HepG2 (cell line): ENCODE measurements around the gene MAP2K1. TPM values are rescaled to one million over a fixed set of nuclear protein-coding genes. Genes with fewer than 3 reads are reported as not detected.

Source experiments
- ATF7-NPFF ChIP-seq: sonication (generic); formaldehyde crosslinking; IDR thresholded peaks from 2 replicates; pipeline ENCODE4 v1.8.1; 2023; ENCODE audit warnings: mild to moderate bottlenecking, low read depth, missing genetic modification reagents, moderate library complexity
- CERS6 ChIP-seq: sonication (generic); formaldehyde crosslinking; IDR thresholded peaks from 2 replicates; pipeline ENCODE4 v1.5.0; 2020; ENCODE audit warnings: missing genetic modification reagents
- CSRNP2 ChIP-seq: sonication (generic); formaldehyde crosslinking; conservative IDR thresholded peaks from 2 replicates; pipeline ENCODE4 v1.8.0; 2022; ENCODE audit warnings: low read depth, missing genetic modification reagents
- DR1 ChIP-seq: sonication (generic); formaldehyde crosslinking; IDR thresholded peaks from 2 replicates; pipeline ENCODE4 v1.8.0; 2021; ENCODE audit warnings: mild to moderate bottlenecking, missing genetic modification reagents, inconsistent platforms
- GMEB1 ChIP-seq: sonication (generic); formaldehyde crosslinking; IDR thresholded peaks from 2 replicates; pipeline ENCODE4 v1.5.1; 2020; ENCODE audit warnings: missing genetic modification reagents, mild to moderate bottlenecking, borderline replicate concordance
- MBD4 ChIP-seq: IDR thresholded peaks from 2 replicates; pipeline ENCODE4 v1.6.1; 2012; ENCODE audit warnings: low read length, inconsistent platforms, borderline replicate concordance
- MED13 ChIP-seq: sonication (generic); formaldehyde crosslinking; IDR thresholded peaks from 2 replicates; pipeline ENCODE4 v1.5.0; 2020; ENCODE audit warnings: missing genetic modification reagents
- MTERF4 ChIP-seq: sonication (generic); formaldehyde crosslinking; IDR thresholded peaks from 2 replicates; pipeline ENCODE4 v1.8.0; 2023; ENCODE audit warnings: mild to moderate bottlenecking, missing genetic modification reagents
- MXD3 ChIP-seq: IDR thresholded peaks from 2 replicates; pipeline ENCODE4 v1.6.1; 2016; ENCODE audit warnings: mild to moderate bottlenecking, missing biosample characterization, missing genetic modification reagents
- PAWR ChIP-seq: sonication (generic); formaldehyde crosslinking; IDR thresholded peaks from 2 replicates; pipeline ENCODE4 v1.4.0; 2020; ENCODE audit warnings: missing genetic modification reagents, mild to moderate bottlenecking, borderline replicate concordance
- RELA ChIP-seq: sonication (generic); formaldehyde crosslinking; IDR thresholded peaks from 2 replicates; pipeline ENCODE4 v1.4.0; 2020; ENCODE audit warnings: missing genetic modification reagents
- SCMH1 ChIP-seq: sonication (generic); formaldehyde crosslinking; IDR thresholded peaks from 2 replicates; pipeline ENCODE4 v1.9.0; 2021; ENCODE audit warnings: missing genetic modification reagents, mild to moderate bottlenecking, borderline replicate concordance
- THAP11 ChIP-seq: IDR thresholded peaks from 2 replicates; pipeline ENCODE4 v1.6.1; 2016; ENCODE audit warnings: missing biosample characterization, missing genetic modification reagents
- THYN1 ChIP-seq: sonication (generic); formaldehyde crosslinking; IDR thresholded peaks from 2 replicates; pipeline ENCODE4 v1.8.1; 2023; ENCODE audit warnings: low read depth, mild to moderate bottlenecking, moderate library complexity, missing genetic modification reagents, borderline replicate concordance
- ZFP36L1 ChIP-seq: sonication (generic); formaldehyde crosslinking; IDR thresholded peaks from 2 replicates; pipeline ENCODE4 v1.8.0; 2022; ENCODE audit warnings: mild to moderate bottlenecking, missing genetic modification reagents, moderate library complexity
- ZKSCAN1 ChIP-seq: fragments of 150-350 bp; IDR thresholded peaks from 2 replicates; pipeline ENCODE4 v1.6.1; 2014; ENCODE audit warnings: low read length
- ZNF484 ChIP-seq: sonication (generic); formaldehyde crosslinking; IDR thresholded peaks from 2 replicates; pipeline ENCODE4 v1.5.1; 2020; ENCODE audit warnings: mild to moderate bottlenecking, low read depth, missing genetic modification reagents, borderline replicate concordance
- ZNF512 ChIP-seq: sonication (generic); formaldehyde crosslinking; IDR thresholded peaks from 2 replicates; pipeline ENCODE4 v1.4.0; 2020; ENCODE audit warnings: mild to moderate bottlenecking, missing genetic modification reagents
- ZNF709 ChIP-seq: sonication (generic); formaldehyde crosslinking; IDR thresholded peaks from 2 replicates; pipeline ENCODE4 v1.5.0; 2020; ENCODE audit warnings: mild to moderate bottlenecking, missing genetic modification reagents
- ZNF776 ChIP-seq: sonication (generic); formaldehyde crosslinking; IDR thresholded peaks from 2 replicates; pipeline ENCODE4 v1.4.0; 2020; ENCODE audit warnings: mild to moderate bottlenecking, missing genetic modification reagents
- ZSCAN5A ChIP-seq: sonication (generic); formaldehyde crosslinking; IDR thresholded peaks from 2 replicates; pipeline ENCODE4 v1.8.0; 2022; ENCODE audit warnings: mild to moderate bottlenecking, missing genetic modification reagents, borderline replicate concordance
- polyA plus RNA-seq, 8 experiments: library from polyadenylated mRNA; depleted of rRNA in 3 of 8; stranded (reverse) in 7 of 8; unstranded in 1 of 8; fragments of >200 nt; fragmentation: Illumina TruSeq in 4 of 8; extraction: Trizol in 4 of 8; gene quantifications; 2 replicates each; pipeline versions ENCODE4 v1.2.1 to v1.2.3, GENCODE V29; 2011 to 2016; ENCODE audit warnings: low read depth in 4 of 8, missing spikeins in 1 of 8, mixed read lengths in 1 of 8; ENCODE audit not compliant: insufficient read depth in 1 of 8
- total RNA-seq, 5 experiments: library from RNA; depleted of rRNA; stranded (reverse); fragments of >200 nt; fragmentation: Illumina TruSeq; extraction: Trizol; gene quantifications; 2 replicates each; pipeline ENCODE4 v1.2.3, GENCODE V29; 2016; ENCODE audit warnings: low read depth in 1 of 5

Gene MAP2K1
- total and polyA plus RNA-seq, 2 of the 13 experiments (the other 11 are each of a cell fraction or from before 2014, with no cell fraction given) = 24.1 to 49.2 TPM

GRCh38 chr15:66452971-66453580 is 66.4 kb downstream of the MAP2K1 start (continued):
- TF ChIP-seq ZNF512 (CRISPR knock-in tag) = no peak
- no peak for TF ChIP-seq MBD4
- peak; percentile 79 for TF ChIP-seq ZKSCAN1
- TF ChIP-seq RELA (CRISPR knock-in tag) = no peak
- TF ChIP-seq MXD3 (CRISPR knock-in tag) = no peak
- no peak for TF ChIP-seq ZNF484 (CRISPR knock-in tag)
- TF ChIP-seq CERS6 (CRISPR knock-in tag) = no peak
- no peak for TF ChIP-seq MED13
- TF ChIP-seq ZFP36L1 (CRISPR knock-in tag) = no peak
- TF ChIP-seq THYN1 (CRISPR knock-in tag) = no peak
- TF ChIP-seq THAP11 (CRISPR knock-in tag) = peak; percentile 42; the same call in 1 of the 2 replicates
- no peak for TF ChIP-seq PAWR (CRISPR knock-in tag)
- no peak for TF ChIP-seq MTERF4
- TF ChIP-seq GMEB1 (CRISPR knock-in tag) = no peak
- no peak for TF ChIP-seq ATF7-NPFF (CRISPR knock-in tag)
- TF ChIP-seq CSRNP2 (CRISPR knock-in tag) = no peak
- no peak for TF ChIP-seq ZNF776
- TF ChIP-seq ZSCAN5A = no peak
- TF ChIP-seq SCMH1 (CRISPR knock-in tag) = no peak
- no peak for TF ChIP-seq DR1
- TF ChIP-seq ZNF709 = 0 out of 2 replicates have a peak, but pooled peaks have one; percentile 50
